ENCODE data around the gene MAPKAP1. TPM values are rescaled to one million over a fixed set of nuclear protein-coding genes. Genes with fewer than 3 reads are reported as not detected.

The MAPKAP1 gene
- total and polyA plus RNA-seq, 2 of the 13 experiments (the other 11 are each of a cell fraction or from before 2014, with no cell fraction given): 45.0 to 64.3 TPM

DNA sequence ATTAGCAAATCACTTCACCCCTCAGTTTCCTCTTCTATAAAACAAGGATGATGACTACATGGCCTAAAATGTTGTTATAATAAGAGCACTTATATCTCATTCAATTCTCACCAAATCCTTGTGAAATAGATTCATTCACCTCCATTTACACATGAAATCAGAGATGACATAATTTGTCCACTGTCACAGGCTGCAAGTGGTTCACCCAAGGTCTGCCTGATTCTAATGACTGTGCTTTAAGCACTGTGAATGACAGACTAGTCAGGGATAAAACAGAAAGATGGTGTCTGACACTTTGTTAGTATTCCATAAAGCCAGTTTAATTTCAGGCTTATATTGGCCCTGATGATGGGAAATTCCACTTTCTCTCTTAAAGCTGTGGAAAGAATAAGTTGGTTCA, 209.5 kb downstream of the MAPKAP1 start:
- Histone ChIP-seq H3K27me3 (ENCODE audit: control insufficient read depth in 1 of 2, insufficient read depth in 2 of 2, low read length in 2 of 2) (no peaks in the 10 kb centered on the region), H4K20me1 (ENCODE audit: insufficient read depth, low read length) (no peaks in the 10 kb centered on the region), H2AFZ (ENCODE audit: low read length) (no peak overlapping the region), H3K9me3 (ENCODE audit: low read length) (no peaks in the 10 kb centered on the region), H3K4me2 (ENCODE audit: low read depth, low read length) (no peak overlapping the region), H3K9ac (ENCODE audit: insufficient read depth, low read depth, low read length) (no peak overlapping the region), H3K27ac (ENCODE audit: extremely low read length, insufficient read depth, low read length) (no peak overlapping the region), H3K36me3 (replicated peaks in 1 of 2; ENCODE audit: control insufficient read depth in 1 of 2, insufficient read depth in 2 of 2, low read length in 2 of 2) (no peaks in the 10 kb centered on the region), H3K4me1 (ENCODE audit: insufficient read depth, low read length) (peaks cover 25% of the 10 kb centered on the region), H3K79me2 (ENCODE audit: insufficient read depth, low read length) (no peaks in the 10 kb centered on the region), H3K4me3 (replicated peaks in 1 of 3; ENCODE audit: insufficient read depth in 1 of 3, low read depth in 2 of 3, low read length in 3 of 3) (no peak overlapping the region)
- FAIRE-seq: no peak
- POLR2A ChIA-PET: no interaction called here
- DNase-seq (ENCODE audit: low spot score): no peak
- CTCF ChIA-PET (ENCODE audit: low intra/inter-chr PET ratio, low total read pairs): no interaction called here
- TF ChIP-seq POLR2AphosphoS5 (IDR thresholded peaks at IDR 0.05; ENCODE audit: low read depth, low read length) (no peak), ZNF83 (CRISPR knock-in tag; IDR thresholded peaks at IDR 0.05; ENCODE audit: borderline replicate concordance) (no peak), MAF1 (CRISPR knock-in tag; IDR thresholded peaks at IDR 0.05; ENCODE audit: borderline replicate concordance) (no peak), MTF1 (CRISPR knock-in tag; IDR thresholded peaks at IDR 0.05) (no peak), ZNF558 (CRISPR knock-in tag; IDR thresholded peaks at IDR 0.05; ENCODE audit: borderline replicate concordance) (no peak), NFYB (CRISPR knock-in tag; IDR thresholded peaks at IDR 0.05) (no peak), CSRNP1 (CRISPR knock-in tag; IDR thresholded peaks at IDR 0.05) (no peak), ZNF678 (CRISPR knock-in tag; IDR thresholded peaks at IDR 0.05) (no peak), ZNF556 (CRISPR knock-in tag; IDR thresholded peaks at IDR 0.05; ENCODE audit: borderline replicate concordance) (no peak)
- TF ChIP-seq, protein P1, sequence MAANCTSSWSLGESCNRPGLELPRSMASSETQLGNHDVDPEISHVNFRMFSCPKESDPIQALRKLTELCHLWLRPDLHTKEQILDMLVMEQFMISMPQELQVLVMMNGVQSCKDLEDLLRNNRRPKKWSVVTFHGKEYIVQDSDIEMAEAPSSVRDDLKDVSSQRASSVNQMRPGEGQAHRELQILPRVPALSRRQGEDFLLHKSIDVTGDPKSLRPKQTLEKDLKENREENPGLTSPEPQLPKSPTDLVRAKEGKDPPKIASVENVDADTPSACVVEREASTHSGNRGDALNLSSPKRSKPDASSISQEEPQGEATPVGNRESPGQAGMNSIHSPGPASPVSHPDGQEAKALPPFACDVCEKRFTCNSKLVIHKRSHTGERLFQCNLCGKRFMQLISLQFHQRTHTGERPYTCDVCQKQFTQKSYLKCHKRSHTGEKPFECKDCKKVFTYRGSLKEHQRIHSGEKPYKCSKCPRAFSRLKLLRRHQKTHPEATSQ (CRISPR knock-in tag; IDR thresholded peaks at IDR 0.05; ENCODE audit: borderline replicate concordance): no peak
- TF ChIP-seq, protein P2, sequence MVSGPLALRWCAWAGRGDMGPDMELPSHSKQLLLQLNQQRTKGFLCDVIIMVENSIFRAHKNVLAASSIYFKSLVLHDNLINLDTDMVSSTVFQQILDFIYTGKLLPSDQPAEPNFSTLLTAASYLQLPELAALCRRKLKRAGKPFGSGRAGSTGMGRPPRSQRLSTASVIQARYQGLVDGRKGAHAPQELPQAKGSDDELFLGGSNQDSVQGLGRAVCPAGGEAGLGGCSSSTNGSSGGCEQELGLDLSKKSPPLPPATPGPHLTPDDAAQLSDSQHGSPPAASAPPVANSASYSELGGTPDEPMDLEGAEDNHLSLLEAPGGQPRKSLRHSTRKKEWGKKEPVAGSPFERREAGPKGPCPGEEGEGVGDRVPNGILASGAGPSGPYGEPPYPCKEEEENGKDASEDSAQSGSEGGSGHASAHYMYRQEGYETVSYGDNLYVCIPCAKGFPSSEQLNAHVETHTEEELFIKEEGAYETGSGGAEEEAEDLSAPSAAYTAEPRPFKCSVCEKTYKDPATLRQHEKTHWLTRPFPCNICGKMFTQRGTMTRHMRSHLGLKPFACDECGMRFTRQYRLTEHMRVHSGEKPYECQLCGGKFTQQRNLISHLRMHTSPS (CRISPR knock-in tag; IDR thresholded peaks at IDR 0.05; ENCODE audit: low read depth): no peak
- TF ChIP-seq, protein P3, sequence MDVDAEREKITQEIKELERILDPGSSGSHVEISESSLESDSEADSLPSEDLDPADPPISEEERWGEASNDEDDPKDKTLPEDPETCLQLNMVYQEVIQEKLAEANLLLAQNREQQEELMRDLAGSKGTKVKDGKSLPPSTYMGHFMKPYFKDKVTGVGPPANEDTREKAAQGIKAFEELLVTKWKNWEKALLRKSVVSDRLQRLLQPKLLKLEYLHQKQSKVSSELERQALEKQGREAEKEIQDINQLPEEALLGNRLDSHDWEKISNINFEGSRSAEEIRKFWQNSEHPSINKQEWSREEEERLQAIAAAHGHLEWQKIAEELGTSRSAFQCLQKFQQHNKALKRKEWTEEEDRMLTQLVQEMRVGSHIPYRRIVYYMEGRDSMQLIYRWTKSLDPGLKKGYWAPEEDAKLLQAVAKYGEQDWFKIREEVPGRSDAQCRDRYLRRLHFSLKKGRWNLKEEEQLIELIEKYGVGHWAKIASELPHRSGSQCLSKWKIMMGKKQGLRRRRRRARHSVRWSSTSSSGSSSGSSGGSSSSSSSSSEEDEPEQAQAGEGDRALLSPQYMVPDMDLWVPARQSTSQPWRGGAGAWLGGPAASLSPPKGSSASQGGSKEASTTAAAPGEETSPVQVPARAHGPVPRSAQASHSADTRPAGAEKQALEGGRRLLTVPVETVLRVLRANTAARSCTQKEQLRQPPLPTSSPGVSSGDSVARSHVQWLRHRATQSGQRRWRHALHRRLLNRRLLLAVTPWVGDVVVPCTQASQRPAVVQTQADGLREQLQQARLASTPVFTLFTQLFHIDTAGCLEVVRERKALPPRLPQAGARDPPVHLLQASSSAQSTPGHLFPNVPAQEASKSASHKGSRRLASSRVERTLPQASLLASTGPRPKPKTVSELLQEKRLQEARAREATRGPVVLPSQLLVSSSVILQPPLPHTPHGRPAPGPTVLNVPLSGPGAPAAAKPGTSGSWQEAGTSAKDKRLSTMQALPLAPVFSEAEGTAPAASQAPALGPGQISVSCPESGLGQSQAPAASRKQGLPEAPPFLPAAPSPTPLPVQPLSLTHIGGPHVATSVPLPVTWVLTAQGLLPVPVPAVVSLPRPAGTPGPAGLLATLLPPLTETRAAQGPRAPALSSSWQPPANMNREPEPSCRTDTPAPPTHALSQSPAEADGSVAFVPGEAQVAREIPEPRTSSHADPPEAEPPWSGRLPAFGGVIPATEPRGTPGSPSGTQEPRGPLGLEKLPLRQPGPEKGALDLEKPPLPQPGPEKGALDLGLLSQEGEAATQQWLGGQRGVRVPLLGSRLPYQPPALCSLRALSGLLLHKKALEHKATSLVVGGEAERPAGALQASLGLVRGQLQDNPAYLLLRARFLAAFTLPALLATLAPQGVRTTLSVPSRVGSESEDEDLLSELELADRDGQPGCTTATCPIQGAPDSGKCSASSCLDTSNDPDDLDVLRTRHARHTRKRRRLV (CRISPR knock-in tag; IDR thresholded peaks at IDR 0.05): no peak
- TF ChIP-seq, protein P4, sequence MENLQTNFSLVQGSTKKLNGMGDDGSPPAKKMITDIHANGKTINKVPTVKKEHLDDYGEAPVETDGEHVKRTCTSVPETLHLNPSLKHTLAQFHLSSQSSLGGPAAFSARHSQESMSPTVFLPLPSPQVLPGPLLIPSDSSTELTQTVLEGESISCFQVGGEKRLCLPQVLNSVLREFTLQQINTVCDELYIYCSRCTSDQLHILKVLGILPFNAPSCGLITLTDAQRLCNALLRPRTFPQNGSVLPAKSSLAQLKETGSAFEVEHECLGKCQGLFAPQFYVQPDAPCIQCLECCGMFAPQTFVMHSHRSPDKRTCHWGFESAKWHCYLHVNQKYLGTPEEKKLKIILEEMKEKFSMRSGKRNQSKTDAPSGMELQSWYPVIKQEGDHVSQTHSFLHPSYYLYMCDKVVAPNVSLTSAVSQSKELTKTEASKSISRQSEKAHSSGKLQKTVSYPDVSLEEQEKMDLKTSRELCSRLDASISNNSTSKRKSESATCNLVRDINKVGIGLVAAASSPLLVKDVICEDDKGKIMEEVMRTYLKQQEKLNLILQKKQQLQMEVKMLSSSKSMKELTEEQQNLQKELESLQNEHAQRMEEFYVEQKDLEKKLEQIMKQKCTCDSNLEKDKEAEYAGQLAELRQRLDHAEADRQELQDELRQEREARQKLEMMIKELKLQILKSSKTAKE (CRISPR knock-in tag; IDR thresholded peaks at IDR 0.05; ENCODE audit: borderline replicate concordance): no peak
- BruUV-seq (replicated peaks): no TSS peak
- ATAC-seq: no peak
- intact Hi-C loops (cut with micrococcal nuclease; ENCODE audit: unreplicated experiment) (no loop called here), in situ Hi-C loops (cut with HindIII; ENCODE audit: extremely low pct_ligation_motif_present, low pct_unique_long_range_greater_than_20kb) (no loop called here)

All from HepG2 (cell line).